Measurements from ENCODE around the gene FBXL14. TPM values are rescaled to one million over a fixed set of nuclear protein-coding genes. Genes with fewer than 3 reads are reported as not detected.

The FBXL14 gene
- total RNA-seq, 1 experiment from 2014 or later: 23.6 TPM

DNA sequence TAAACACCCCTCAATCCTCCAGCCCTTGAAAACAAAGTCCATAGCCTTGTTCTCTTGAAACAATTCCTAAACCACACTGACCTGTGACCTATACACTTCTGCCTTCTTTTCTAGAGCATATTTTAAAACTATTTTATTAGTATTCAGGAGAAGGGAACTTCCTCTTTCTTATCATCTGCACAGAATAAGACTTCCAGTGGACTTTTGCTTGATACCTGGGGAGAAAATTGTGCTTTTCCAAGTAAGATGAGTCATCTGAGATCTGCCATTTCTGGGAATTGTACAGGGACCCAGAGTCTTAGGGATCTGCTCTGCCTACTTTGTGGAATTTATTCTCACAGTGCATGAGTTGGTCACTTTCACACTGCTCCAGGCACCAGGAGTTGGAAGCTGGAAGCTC, 24.1 kb upstream of the FBXL14 start:
- no peaks in the 10 kb centered on the region for H3K36me3 ChIP-seq (ENCODE audit: control insufficient read depth, insufficient read depth, low read length)
- no peak overlapping the region for H3K4me3 ChIP-seq (ENCODE audit: low read depth, low read length)
- Mint-ChIP-seq H3K27ac (ENCODE audit: unreplicated experiment) (no peak overlapping the region), H3K27me3 (ENCODE audit: insufficient read depth, unreplicated experiment) (no peaks in the 10 kb centered on the region), H3K9me3 (ENCODE audit: unreplicated experiment) (no peaks in the 10 kb centered on the region), H3K4me3 (ENCODE audit: unreplicated experiment) (no peak overlapping the region), H3K4me1 (ENCODE audit: low read depth, unreplicated experiment) (peaks cover 7% of the 10 kb centered on the region), H3K36me3 (ENCODE audit: insufficient read depth, unreplicated experiment) (no peaks in the 10 kb centered on the region)
- DNase-seq: no peak
- BruUV-seq (replicated peaks): no TSS peak
- intact Hi-C loops (cut with micrococcal nuclease; ENCODE audit: unreplicated experiment): no loop called here
- TF ChIP-seq, protein P1, sequence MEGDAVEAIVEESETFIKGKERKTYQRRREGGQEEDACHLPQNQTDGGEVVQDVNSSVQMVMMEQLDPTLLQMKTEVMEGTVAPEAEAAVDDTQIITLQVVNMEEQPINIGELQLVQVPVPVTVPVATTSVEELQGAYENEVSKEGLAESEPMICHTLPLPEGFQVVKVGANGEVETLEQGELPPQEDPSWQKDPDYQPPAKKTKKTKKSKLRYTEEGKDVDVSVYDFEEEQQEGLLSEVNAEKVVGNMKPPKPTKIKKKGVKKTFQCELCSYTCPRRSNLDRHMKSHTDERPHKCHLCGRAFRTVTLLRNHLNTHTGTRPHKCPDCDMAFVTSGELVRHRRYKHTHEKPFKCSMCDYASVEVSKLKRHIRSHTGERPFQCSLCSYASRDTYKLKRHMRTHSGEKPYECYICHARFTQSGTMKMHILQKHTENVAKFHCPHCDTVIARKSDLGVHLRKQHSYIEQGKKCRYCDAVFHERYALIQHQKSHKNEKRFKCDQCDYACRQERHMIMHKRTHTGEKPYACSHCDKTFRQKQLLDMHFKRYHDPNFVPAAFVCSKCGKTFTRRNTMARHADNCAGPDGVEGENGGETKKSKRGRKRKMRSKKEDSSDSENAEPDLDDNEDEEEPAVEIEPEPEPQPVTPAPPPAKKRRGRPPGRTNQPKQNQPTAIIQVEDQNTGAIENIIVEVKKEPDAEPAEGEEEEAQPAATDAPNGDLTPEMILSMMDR (IDR thresholded peaks at IDR 0.05; ENCODE audit: insufficient read depth in 1 of 2, low read depth in 1 of 2, low read length in 1 of 2, severe bottlenecking in 1 of 2, unreplicated experiment in 1 of 2): no peak
- ChIA-PET POLR2A (no interaction called here), CTCF (no interaction called here)
- no peaks in the 10 kb centered on the region for H3K9me3 ChIP-seq
- no peaks in the 10 kb centered on the region for H3K27me3 ChIP-seq (replicated peaks; ENCODE audit: control insufficient read depth, insufficient read depth, low read length)
- 0 out of 2 replicates have a peak, but pooled peaks cover 6% of the 10 kb centered on the region for H3K4me1 ChIP-seq

DNA sequence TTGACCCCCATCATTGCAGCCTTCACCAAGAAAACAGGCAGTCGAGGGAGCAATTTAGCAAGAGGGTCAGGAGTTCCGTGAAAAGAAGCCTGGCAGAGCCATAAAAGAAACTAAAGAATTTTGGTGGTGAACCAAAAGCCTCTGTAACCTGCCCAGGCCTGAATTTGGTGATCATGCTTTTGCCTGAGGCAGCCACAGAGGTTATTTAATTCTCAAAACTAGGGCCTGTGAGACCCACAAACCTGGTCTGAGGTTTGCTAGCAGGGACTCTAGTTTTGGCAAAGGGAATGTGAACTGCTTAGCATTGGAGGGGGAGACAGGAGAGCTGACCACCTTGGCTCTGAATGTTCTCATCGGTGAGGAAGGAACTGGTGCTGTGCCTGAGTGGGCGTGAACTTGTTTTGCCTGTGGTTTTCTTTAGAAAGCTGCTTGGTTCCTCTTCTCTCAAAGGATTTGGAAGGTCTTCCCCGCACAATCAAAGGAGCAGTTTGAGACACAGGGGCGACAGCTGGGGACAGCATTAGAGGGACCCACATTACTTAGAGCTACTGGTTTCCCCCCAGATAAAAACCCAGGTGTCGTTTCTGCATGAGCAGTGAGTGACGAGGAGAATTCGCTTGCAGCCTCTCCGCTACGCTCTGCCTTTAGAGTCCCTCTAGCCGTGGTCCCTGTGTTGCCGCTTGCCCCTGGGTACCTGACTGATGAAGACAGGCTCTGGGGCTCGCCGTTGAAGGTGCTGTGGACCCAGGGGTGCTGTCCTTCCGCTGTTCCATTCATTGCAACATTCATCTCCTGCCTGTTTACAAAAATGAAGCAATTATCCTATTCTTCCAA, 22.1 kb upstream of the FBXL14 start:
- no peaks in the 10 kb centered on the region for H3K9me3 ChIP-seq
- no peaks in the 10 kb centered on the region for H3K27me3 Mint-ChIP-seq (ENCODE audit: insufficient read depth, unreplicated experiment)
- intact Hi-C loops (cut with micrococcal nuclease; ENCODE audit: unreplicated experiment): no loop called here
- H3K4me3 Mint-ChIP-seq (ENCODE audit: unreplicated experiment): no peak overlapping the region
- H3K4me1 ChIP-seq: 0 out of 2 replicates have a peak, but pooled peaks cover 6% of the 10 kb centered on the region
- no peaks in the 10 kb centered on the region for H3K27me3 ChIP-seq (replicated peaks; ENCODE audit: control insufficient read depth, insufficient read depth, low read length)
- DNase-seq: no peak
- POLR2A ChIA-PET: no interaction called here
- no peak overlapping the region for H3K27ac Mint-ChIP-seq (ENCODE audit: unreplicated experiment)
- no peaks in the 10 kb centered on the region for H3K36me3 ChIP-seq (ENCODE audit: control insufficient read depth, insufficient read depth, low read length)
- TF ChIP-seq, protein P1 (IDR thresholded peaks at IDR 0.05; ENCODE audit: insufficient read depth in 1 of 2, low read depth in 1 of 2, low read length in 1 of 2, severe bottlenecking in 1 of 2, unreplicated experiment in 1 of 2): no peak
- CTCF ChIA-PET: no interaction called here
- no TSS peak for BruUV-seq (replicated peaks)
- H3K36me3 Mint-ChIP-seq (ENCODE audit: insufficient read depth, unreplicated experiment): no peaks in the 10 kb centered on the region
- H3K4me3 ChIP-seq (ENCODE audit: low read depth, low read length): no peak overlapping the region
- H3K4me1 Mint-ChIP-seq (ENCODE audit: low read depth, unreplicated experiment): no peaks in the 10 kb centered on the region
- H3K9me3 Mint-ChIP-seq (ENCODE audit: unreplicated experiment): no peaks in the 10 kb centered on the region

DNA sequence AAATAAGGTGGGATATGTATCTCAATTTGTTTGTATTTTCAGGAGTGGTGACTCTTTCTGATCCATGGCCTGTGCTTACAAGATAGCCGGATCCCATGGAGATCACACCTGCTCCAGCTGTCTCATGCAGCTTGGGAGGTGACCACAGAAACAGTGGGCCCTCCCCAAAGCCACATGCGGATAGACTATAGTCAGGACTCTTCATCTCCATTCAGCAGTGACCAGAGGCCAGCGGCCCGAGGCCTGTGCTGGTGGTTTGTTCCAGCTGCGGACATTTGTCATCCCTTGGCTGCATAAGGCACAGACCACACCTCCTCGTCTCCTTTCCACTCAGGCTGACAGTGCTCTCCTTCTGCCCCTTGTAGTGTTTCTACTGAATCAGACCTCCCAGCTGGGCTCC, 20.0 kb upstream of the FBXL14 start:
- ChIA-PET CTCF (interaction anchor here (0.5 kb wide), 2 partner anchors 15 to 56 kb away, joined by 3 read pairs; no protein-coding TSS in a partner anchor), POLR2A (no interaction called here)
- Mint-ChIP-seq H3K27me3 (ENCODE audit: insufficient read depth, unreplicated experiment) (no peaks in the 10 kb centered on the region), H3K36me3 (ENCODE audit: insufficient read depth, unreplicated experiment) (no peaks in the 10 kb centered on the region), H3K9me3 (ENCODE audit: unreplicated experiment) (no peaks in the 10 kb centered on the region), H3K4me3 (ENCODE audit: unreplicated experiment) (no peak overlapping the region), H3K4me1 (ENCODE audit: low read depth, unreplicated experiment) (no peaks in the 10 kb centered on the region), H3K27ac (ENCODE audit: unreplicated experiment) (no peak overlapping the region)
- Histone ChIP-seq H3K27me3 (replicated peaks; ENCODE audit: control insufficient read depth, insufficient read depth, low read length) (no peaks in the 10 kb centered on the region), H3K4me1 (0 out of 2 replicates have a peak, but pooled peaks cover 6% of the 10 kb centered on the region), H3K36me3 (ENCODE audit: control insufficient read depth, insufficient read depth, low read length) (no peaks in the 10 kb centered on the region), H3K9me3 (no peaks in the 10 kb centered on the region), H3K4me3 (ENCODE audit: low read depth, low read length) (no peak overlapping the region)
- intact Hi-C loops (cut with micrococcal nuclease; ENCODE audit: unreplicated experiment): no loop called here
- no peak for DNase-seq
- TF ChIP-seq, protein P1 (IDR thresholded peaks at IDR 0.05; ENCODE audit: insufficient read depth in 1 of 2, low read depth in 1 of 2, low read length in 1 of 2, severe bottlenecking in 1 of 2, unreplicated experiment in 1 of 2): no peak
- no TSS peak for BruUV-seq (replicated peaks)

Data from Caco-2 (cell line).